Aorta (tissue), 5 donors: Measurements from ENCODE around the gene ARFGAP3. TPM values are rescaled to one million over a fixed set of nuclear protein-coding genes. Genes with fewer than 3 reads are reported as not detected.

Source experiments
- ATAC-seq: fragments of 200-7000 bp; cut with Tn5 transposase; one replicate; pipeline ENCODE4 v1.9.1; 2022; ENCODE audit warnings: moderate library complexity; ENCODE audit not compliant: low FRiP score
- DNase-seq, 2 donors: peaks; one replicate each; pipeline ENCODE4 v3.0.0-alpha.2; 2020
- H3K27ac ChIP-seq, 2 donors: one replicate each; pipeline ENCODE4 v1.5.1; 2013; ENCODE audit warnings: low read length in 2 of 2, mild to moderate bottlenecking in 2 of 2, moderate library complexity in 2 of 2, control low read depth in 1 of 2, inconsistent platforms in 1 of 2, low read depth in 1 of 2
- H3K27me3 ChIP-seq, 2 donors: one replicate each; pipeline ENCODE4 v1.6.1; 2013; ENCODE audit warnings: control low read depth in 1 of 2, low read length in 1 of 2, mild to moderate bottlenecking in 1 of 2, moderate library complexity in 1 of 2; ENCODE audit not compliant: insufficient read depth in 2 of 2, control insufficient read depth in 1 of 2
- H3K36me3 ChIP-seq, 2 donors: one replicate each; pipeline ENCODE4 v1.6.1; 2013; ENCODE audit warnings: control low read depth in 1 of 2, low read length in 1 of 2, mild to moderate bottlenecking in 1 of 2; ENCODE audit not compliant: insufficient read depth in 2 of 2, control insufficient read depth in 1 of 2
- H3K4me1 ChIP-seq, 2 donors: one replicate each; pipeline ENCODE4 v1.6.1; 2013; ENCODE audit warnings: low read length in 2 of 2, control low read depth in 1 of 2, mild to moderate bottlenecking in 1 of 2, moderate library complexity in 1 of 2; ENCODE audit not compliant: insufficient read depth in 2 of 2, control insufficient read depth in 1 of 2
- H3K4me3 ChIP-seq, 2 donors: one replicate each; pipeline ENCODE4 v1.5.1; 2013; ENCODE audit warnings: low read length in 2 of 2, control low read depth in 1 of 2, mild to moderate bottlenecking in 1 of 2
- H3K9me3 ChIP-seq: one replicate; pipeline ENCODE4 v1.6.1; 2013; ENCODE audit warnings: mild to moderate bottlenecking, low read length; ENCODE audit not compliant: control insufficient read depth
- WGBS, 2 donors: extraction: QIAGEN DNeasy Blood & Tissue Kit; methylation state at CpG; one replicate each; pipeline ENCODE4 v1.1.7; 2013; 5-methylcytosine and 5-hydroxymethylcytosine counted together
- intact Hi-C, 2 donors: fragments of 100-400 bp; cut with DNase I; formaldehyde crosslinking; loops; one replicate each; pipeline versions ENCODE4 v1.14.2 to v1.15.0; 2022
- long read RNA-seq, 2 donors: library from polyadenylated mRNA; unstranded; transcript quantifications; one replicate each; pipeline ENCODE4 v2.0.0, GENCODE V29; 2020 to 2021
- polyA plus RNA-seq, 2 donors: library from polyadenylated mRNA; stranded (reverse); fragments of 200-250 nt; gene quantifications; one replicate each; pipeline ENCODE4 v1.2.3, GENCODE V29; 2013
- total RNA-seq, 2 donors: library from RNA; stranded (reverse); fragmentation: NEBNext Ultra II Directional; extraction: Animal tissue kit (Norgen Biotek cat#: 25700); gene quantifications; one replicate each; pipeline ENCODE4 v1.2.1, GENCODE V29; 2021
- donor health status: healthy with polysubstance abuse.
- donor health status: Bipolar disorder and iron deficiency.
- donor health status: DM: no; HTN: no; CAD: no.
- donor health status: DM: no; HTN: no; CAD: no.
- donor health status: DM: yes; HTN: yes; CAD: no.

Gene ARFGAP3
- total RNA-seq (10 to 100 TPM; 45.9 to 60.5 TPM), polyA plus RNA-seq (10 to 100 TPM; 40.1 to 43.7 TPM)
- long read RNA-seq, donor 1, transcript ARFGAP3-201 (16 exons, 2,857 nt) = major isoform, 134 of 212 reads
- long read RNA-seq, donor 1, partial matches to known transcripts = 35 of 212 reads
- long read RNA-seq, donor 1, other reads (novel, unspliced or antisense) = 42 of 212 reads
- long read RNA-seq, donor 2, transcript ARFGAP3-201 (16 exons, 2,857 nt) = major isoform, 38 of 54 reads
- long read RNA-seq, donor 2, partial matches to known transcripts = 9 of 54 reads
- long read RNA-seq, donor 2, other reads (novel, unspliced or antisense) = 7 of 54 reads

DNA sequence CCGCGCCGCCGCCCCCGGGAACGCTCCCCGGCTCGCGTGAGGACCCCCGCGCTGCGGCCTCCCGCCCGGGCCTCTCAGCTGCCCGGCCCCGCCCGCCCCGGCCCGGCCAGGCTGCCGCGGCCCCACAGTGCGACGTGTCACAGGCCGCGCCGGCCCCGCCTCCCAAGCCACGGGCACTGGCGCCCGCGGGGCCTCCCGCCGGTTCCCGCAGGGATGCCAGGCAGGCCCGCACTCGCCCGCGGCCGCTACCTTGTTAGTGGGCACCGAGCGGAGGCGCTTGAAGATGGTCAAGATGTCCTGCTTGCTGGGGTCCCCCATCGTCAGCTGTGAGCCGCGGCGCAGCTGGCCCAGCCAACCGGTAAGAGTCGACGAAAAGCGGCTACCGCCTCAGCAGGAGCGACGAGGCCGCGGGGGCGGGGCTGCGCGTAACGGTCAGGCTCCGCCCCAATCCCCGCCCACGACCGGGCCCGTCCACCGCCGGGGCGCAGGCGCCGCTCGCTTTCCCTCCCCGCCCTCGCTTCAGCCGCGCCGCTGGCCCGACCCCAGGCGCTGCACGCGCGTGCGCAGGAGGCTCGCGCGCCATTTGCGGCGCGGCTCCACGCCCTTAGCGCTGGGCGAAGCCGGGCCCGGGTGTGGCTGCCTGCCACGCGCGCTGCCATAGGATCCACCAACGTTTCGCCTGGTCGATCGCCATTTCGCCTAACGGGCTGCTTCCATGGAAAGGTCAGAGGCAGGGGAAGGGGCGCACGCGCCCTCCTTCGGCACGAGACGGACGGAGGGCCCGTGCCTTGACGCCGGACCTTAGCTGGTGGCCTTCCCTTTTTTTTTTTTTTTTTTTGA lies at the start of gene ARFGAP3:
TSS of gene ARFGAP3 (minus strand) at position 409 of the 840 bp plus-strand sequence. CDS start at position 318, 91 bp downstream.
- WGBS, 2 donors = 5% methylated on average over 94 to 111 of the region's 111 CpGs
- Histone ChIP-seq H3K9me3 (no peaks in the 10 kb centered on the region), H3K27ac (peak within 1 kb of the TSS; percentile 71 to 96), H3K27me3 (no peaks in the 10 kb centered on the region), H3K4me3 (peak within 1 kb of the TSS; percentile 56 to 96), H3K36me3 (no peaks in the 10 kb centered on the region), H3K4me1 (peaks cover 0 to 3% of the 10 kb centered on the region in 2 donors)
- ATAC-seq (peak; percentile 97), DNase-seq (peak; percentile 95 to 98)
- intact Hi-C loops = no loop called here

GRCh38 chr22:42905702-42906183 lies 48.7 kb upstream of the ARFGAP3 start:
- no peak overlapping the region for H3K4me3 ChIP-seq
- WGBS, 2 donors = 9 to 13% methylated on average over 5 of the region's 5 CpGs
- no peaks in the 10 kb centered on the region for H3K9me3 ChIP-seq
- peak overlapping the region in 1 of 2 donors; percentile 63 for H3K27ac ChIP-seq
- H3K4me1 ChIP-seq = peaks cover 0 to 7% of the 10 kb centered on the region in 2 donors
- DNase-seq = peak; percentile 81 to 84
- no peaks in the 10 kb centered on the region for H3K36me3 ChIP-seq
- intact Hi-C loops = loop anchor here in 1 of 2 donors (5.0 to 10.0 kb wide), 3 partner anchors 37 to 109 kb away; partner anchors contain the start of gene PACSIN2
- H3K27me3 ChIP-seq = no peaks in the 10 kb centered on the region
- no peak for ATAC-seq

DNA sequence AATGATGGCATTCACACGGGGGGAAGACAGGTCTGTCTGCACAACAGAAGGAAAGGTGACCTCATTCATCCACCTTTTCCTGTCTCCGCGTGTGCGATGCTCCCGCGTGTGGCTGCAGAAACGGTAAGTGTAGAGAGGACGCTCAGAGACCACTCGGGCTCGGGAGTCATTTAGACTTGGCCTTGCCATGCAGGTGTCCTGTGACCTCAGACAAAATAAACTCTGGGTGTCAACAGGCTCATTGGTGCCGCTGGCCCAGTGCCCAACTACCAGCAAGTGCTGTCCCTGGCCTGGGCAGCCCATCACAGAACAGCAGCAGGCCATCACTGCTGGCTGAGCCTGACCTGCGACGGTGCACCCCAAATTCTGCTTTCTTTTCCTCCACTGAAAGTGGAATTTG lies 48.1 kb upstream of the ARFGAP3 start:
- DNase-seq (no peak), ATAC-seq (no peak)
- no peaks in the 10 kb centered on the region for H3K9me3 ChIP-seq
- intact Hi-C loops = loop anchor here in 1 of 2 donors (5.0 to 10.0 kb wide), 3 partner anchors 37 to 110 kb away; partner anchors contain the start of gene PACSIN2
- no peak overlapping the region for H3K4me3 ChIP-seq
- no peak overlapping the region for H3K27ac ChIP-seq
- no peaks in the 10 kb centered on the region for H3K36me3 ChIP-seq
- H3K27me3 ChIP-seq = no peaks in the 10 kb centered on the region
- peaks cover 0 to 7% of the 10 kb centered on the region in 2 donors for H3K4me1 ChIP-seq
- WGBS, 2 donors = 77 to 78% methylated on average over 13 of the region's 13 CpGs

GRCh38 chr22:42904050-42904449 lies 47.0 kb upstream of the ARFGAP3 start:
- ATAC-seq (no peak), DNase-seq (no peak)
- Histone ChIP-seq H3K27ac (no peak overlapping the region), H3K9me3 (no peaks in the 10 kb centered on the region), H3K36me3 (no peaks in the 10 kb centered on the region), H3K4me1 (peaks cover 0 to 7% of the 10 kb centered on the region in 2 donors), H3K4me3 (no peak overlapping the region), H3K27me3 (no peaks in the 10 kb centered on the region)
- 96% methylated on average over 12 of the region's 12 CpGs for WGBS, 2 donors
- intact Hi-C loops = loop anchor here in 1 of 2 donors (10.0 kb wide), 1 partner anchor 111 kb away; the partner anchor contains the start of gene PACSIN2

- H3K4me1 ChIP-seq = peaks cover 0 to 7% of the 10 kb centered on the region in 2 donors
- DNase-seq (no peak), ATAC-seq (no peak)
- 88 to 90% methylated on average over 15 of the region's 15 CpGs for WGBS, 2 donors
- intact Hi-C loops = loop anchor here in 1 of 2 donors (10.0 kb wide), 1 partner anchor 112 kb away; the partner anchor contains the start of gene PACSIN2
- H3K27me3 ChIP-seq = no peaks in the 10 kb centered on the region
- H3K9me3 ChIP-seq = no peaks in the 10 kb centered on the region
- no peak overlapping the region for H3K27ac ChIP-seq
- H3K4me3 ChIP-seq = no peak overlapping the region
- no peaks in the 10 kb centered on the region for H3K36me3 ChIP-seq
Measured at GRCh38 chr22:42902875-42903510, 45.9 kb upstream of the ARFGAP3 start.

DNA sequence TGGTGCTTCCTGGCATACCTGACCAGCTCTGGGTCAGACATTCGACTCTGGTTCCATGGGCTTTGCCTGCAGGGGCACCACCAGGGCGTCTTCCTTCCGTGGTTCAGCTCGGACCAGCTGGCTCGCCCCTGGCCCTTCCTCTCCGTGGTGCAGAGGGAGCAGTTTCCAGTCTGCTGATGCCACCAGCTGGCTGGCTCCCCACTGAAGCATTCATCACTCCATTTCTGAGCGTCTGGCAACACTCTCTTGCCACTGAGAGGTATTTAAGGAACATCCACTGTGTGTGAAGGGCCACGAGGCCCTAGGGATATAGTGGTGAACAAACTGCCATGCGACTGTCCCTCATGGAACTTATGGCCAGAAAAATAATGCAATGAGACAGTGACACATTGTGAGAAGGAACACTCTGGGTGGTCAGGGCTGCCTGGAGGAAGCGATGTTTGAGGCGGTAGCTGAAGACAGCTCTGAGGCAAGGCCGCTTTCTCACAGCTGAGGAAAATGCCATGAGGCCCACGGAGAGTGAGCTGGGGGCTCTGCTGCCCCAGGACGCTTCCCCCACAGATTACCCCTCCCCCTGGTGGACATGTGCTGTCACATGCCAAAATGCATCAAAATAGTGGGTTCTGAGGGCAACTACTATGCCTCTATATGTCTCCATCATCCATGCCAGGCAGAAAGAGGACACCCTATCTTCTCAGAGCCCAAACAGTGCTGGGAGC lies 44.9 kb upstream of the ARFGAP3 start:
- DNase-seq (no peak), ATAC-seq (no peak)
- Histone ChIP-seq H3K27me3 (no peaks in the 10 kb centered on the region), H3K9me3 (no peaks in the 10 kb centered on the region), H3K27ac (no peak overlapping the region), H3K4me3 (no peak overlapping the region), H3K4me1 (peaks cover 0 to 4% of the 10 kb centered on the region in 2 donors), H3K36me3 (no peaks in the 10 kb centered on the region)
- intact Hi-C loops = loop anchor here in 1 of 2 donors (10.0 kb wide), 1 partner anchor 113 kb away; the partner anchor contains the start of gene PACSIN2
- WGBS, 2 donors = 43% methylated on average over 14 of the region's 14 CpGs

GRCh38 chr22:42897960-42898359 lies 40.9 kb upstream of the ARFGAP3 start:
- DNase-seq (no peak), ATAC-seq (no peak)
- Histone ChIP-seq H3K27me3 (no peaks in the 10 kb centered on the region), H3K9me3 (no peaks in the 10 kb centered on the region), H3K4me3 (no peak overlapping the region), H3K27ac (no peak overlapping the region), H3K36me3 (no peaks in the 10 kb centered on the region), H3K4me1 (no peaks in the 10 kb centered on the region)
- 95 to 97% methylated on average over 7 of the region's 7 CpGs for WGBS, 2 donors
- intact Hi-C loops = no loop called here
